OCI-LY7 (cell line): ENCODE measurements around the gene PAX9.

ENCODE experiments used
- CTCF ChIP-seq: fragments of 200-600 bp; sonication (generic); conservative IDR thresholded peaks from 2 replicates; pipeline ENCODE4 v1.5.1; 2014; ENCODE audit warnings: mild to moderate bottlenecking, antibody characterized with exemption, low read length, moderate library complexity, mixed read lengths
- EZH2phosphoT487 ChIP-seq: fragments of 200-600 bp; sonication (generic); IDR thresholded peaks from 2 replicates; pipeline ENCODE4 v1.6.1; 2018; ENCODE audit warnings: low read depth, borderline replicate concordance, mild to moderate bottlenecking, mixed run types, antibody characterized with exemption, low read length, moderate library complexity, mixed read lengths

DNA sequence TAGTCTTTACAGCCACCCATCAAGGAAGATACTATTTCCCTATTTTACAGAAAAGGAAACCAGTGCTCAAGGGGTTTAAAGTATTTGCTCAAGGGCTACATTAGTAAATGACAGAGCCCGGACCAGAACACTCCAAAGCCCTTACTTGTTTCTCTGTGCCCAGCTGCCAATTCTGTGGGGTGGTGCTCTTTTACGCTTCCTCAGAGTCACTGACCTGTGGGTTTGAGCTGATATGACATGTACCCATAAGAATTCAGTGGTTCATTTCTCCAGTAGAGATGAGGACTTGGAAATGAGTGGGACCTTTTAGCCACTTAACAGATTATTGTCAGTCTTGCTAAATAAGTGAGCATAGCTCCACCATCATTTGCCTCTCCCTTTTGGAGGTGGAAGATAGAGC, 41.8 kb upstream of the PAX9 start:
- no peak for TF ChIP-seq CTCF
- no peak for TF ChIP-seq EZH2phosphoT487
